Suprapubic skin (tissue), 4 donors: Measurements from ENCODE around the gene CAPN9. TPM values are rescaled to one million over a fixed set of nuclear protein-coding genes. Genes with fewer than 3 reads are reported as not detected.
A peak's percentile ranks its signal among the peaks of the same experiment; 100 is the strongest.

ENCODE experiments used
- DNase-seq, 2 donors: peaks; one replicate each; pipeline ENCODE4 v3.0.0-alpha.2; 2019; ENCODE audit warnings: low spot score in 2 of 2
- H3K27ac ChIP-seq: fragments of 200-600 bp; sonication (generic); one replicate; pipeline ENCODE4 v1.5.1; 2019
- H3K27me3 ChIP-seq: fragments of 200-600 bp; sonication (generic); one replicate; pipeline ENCODE4 v1.5.1; 2019
- H3K36me3 ChIP-seq: fragments of 200-600 bp; sonication (generic); one replicate; pipeline ENCODE4 v1.5.1; 2019
- H3K4me1 ChIP-seq: fragments of 200-600 bp; sonication (generic); one replicate; pipeline ENCODE4 v1.5.1; 2019
- H3K4me3 ChIP-seq: fragments of 200-600 bp; sonication (generic); one replicate; pipeline ENCODE4 v1.5.1; 2019; ENCODE audit warnings: mild to moderate bottlenecking
- H3K9me3 ChIP-seq: fragments of 200-600 bp; sonication (generic); one replicate; pipeline ENCODE4 v1.5.1; 2019
- EP300 ChIP-seq: sonication (generic); formaldehyde crosslinking; IDR thresholded peaks from one replicate; pipeline ENCODE4 v1.6.1; 2017; ENCODE audit warnings: antibody characterized with exemption
- POLR2A ChIP-seq, 2 donors: fragments of 450-650 bp; IDR thresholded peaks; one replicate each; pipeline ENCODE4 v1.6.1; 2017; ENCODE audit warnings: antibody characterized with exemption in 2 of 2, mild to moderate bottlenecking in 2 of 2, moderate library complexity in 2 of 2
- POLR2AphosphoS5 ChIP-seq, 3 donors: sonication (generic); formaldehyde crosslinking; IDR thresholded peaks; one replicate each; pipeline ENCODE4 v1.6.1; 2017; ENCODE audit warnings: antibody characterized with exemption in 3 of 3
- WGBS: methylation state at CpG from one replicate; pipeline ENCODE4 v1.1.5; 2018; 5-methylcytosine and 5-hydroxymethylcytosine counted together
- total RNA-seq, 4 donors: library from RNA; depleted of rRNA; stranded (reverse); fragments of >200 nt; gene quantifications; one replicate each; pipeline ENCODE4 v1.1.0, GENCODE V29; 2016
- TF ChIP-seq, protein P1 (sequence below), 2 donors: fragments of 200-600 bp in 1 of 2; fragments of 450-650 bp in 1 of 2; sonication (generic) in 1 of 2; IDR thresholded peaks; one replicate each; pipeline ENCODE4 v1.5.1; 2016 to 2019; ENCODE audit warnings: antibody characterized with exemption in 2 of 2, mild to moderate bottlenecking in 1 of 2, moderate library complexity in 1 of 2

The CAPN9 gene
- total RNA-seq, 4 donors from 2014 or later: 0.48 to 4.2 TPM; not detected in 2

DNA sequence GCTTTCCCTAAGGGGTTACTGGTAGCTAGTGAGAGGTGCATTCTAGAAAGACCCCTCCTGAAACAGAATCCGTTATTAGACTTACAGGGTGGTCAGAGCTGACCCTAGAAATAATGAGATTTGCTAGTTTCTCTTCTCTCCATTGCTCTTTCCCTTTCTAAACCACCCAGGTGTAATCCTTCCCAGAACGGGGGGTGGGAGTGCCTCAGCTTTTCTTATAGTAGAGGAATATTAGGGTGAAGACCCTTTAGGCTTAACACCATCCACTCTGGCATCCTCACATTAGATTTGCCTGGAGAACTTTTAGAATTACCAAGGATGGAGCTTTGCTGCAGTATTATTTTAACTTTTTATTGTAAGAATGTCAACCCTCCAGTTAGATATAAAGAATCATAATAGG is 49.4 kb downstream of the CAPN9 start:
- 65% methylated on average over 2 of the region's 2 CpGs for WGBS
- no peak for DNase-seq

DNA sequence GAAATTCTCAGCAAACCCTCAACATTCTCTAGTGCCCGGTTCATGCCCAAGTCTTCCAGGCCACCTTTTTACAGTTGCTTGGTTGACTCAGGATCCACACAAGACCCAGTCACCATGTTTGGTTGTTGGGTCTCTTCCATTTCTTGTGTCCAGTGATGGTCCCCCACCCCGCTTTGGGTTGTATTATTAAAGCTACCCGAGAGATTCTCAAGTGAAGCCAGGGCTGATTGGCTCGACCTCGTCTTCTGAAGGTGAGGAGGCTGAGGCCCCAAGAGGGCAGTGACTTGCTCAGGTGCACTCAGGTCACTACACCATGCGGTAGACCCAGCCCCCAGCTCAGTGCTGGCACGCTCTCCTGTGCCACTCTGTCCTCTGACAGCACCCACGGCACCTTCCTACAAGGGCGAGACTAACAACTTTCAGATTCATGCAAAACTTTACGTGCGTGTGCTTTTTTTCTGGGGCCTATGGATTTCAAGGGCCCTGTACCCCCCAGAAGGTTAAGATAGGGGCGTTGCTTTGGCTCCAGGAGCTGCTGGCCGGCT is 50.3 kb downstream of the CAPN9 start:
- no peaks in the 10 kb centered on the region for H3K27me3 ChIP-seq
- H3K27ac ChIP-seq: no peak overlapping the region
- no peak overlapping the region for H3K4me3 ChIP-seq
- no peak for DNase-seq
- H3K4me1 ChIP-seq: no peaks in the 10 kb centered on the region
- TF ChIP-seq, protein P1, sequence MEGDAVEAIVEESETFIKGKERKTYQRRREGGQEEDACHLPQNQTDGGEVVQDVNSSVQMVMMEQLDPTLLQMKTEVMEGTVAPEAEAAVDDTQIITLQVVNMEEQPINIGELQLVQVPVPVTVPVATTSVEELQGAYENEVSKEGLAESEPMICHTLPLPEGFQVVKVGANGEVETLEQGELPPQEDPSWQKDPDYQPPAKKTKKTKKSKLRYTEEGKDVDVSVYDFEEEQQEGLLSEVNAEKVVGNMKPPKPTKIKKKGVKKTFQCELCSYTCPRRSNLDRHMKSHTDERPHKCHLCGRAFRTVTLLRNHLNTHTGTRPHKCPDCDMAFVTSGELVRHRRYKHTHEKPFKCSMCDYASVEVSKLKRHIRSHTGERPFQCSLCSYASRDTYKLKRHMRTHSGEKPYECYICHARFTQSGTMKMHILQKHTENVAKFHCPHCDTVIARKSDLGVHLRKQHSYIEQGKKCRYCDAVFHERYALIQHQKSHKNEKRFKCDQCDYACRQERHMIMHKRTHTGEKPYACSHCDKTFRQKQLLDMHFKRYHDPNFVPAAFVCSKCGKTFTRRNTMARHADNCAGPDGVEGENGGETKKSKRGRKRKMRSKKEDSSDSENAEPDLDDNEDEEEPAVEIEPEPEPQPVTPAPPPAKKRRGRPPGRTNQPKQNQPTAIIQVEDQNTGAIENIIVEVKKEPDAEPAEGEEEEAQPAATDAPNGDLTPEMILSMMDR (IDR thresholded peaks at IDR 0.05): no peak
- TF ChIP-seq POLR2A (IDR thresholded peaks at IDR 0.05): no peak
- no peak for TF ChIP-seq POLR2AphosphoS5 (IDR thresholded peaks at IDR 0.05)
- WGBS: 84% methylated on average over 10 of the region's 13 CpGs
- no peaks in the 10 kb centered on the region for H3K36me3 ChIP-seq
- no peaks in the 10 kb centered on the region for H3K9me3 ChIP-seq

More for the DNA sequence above, 49.4 kb downstream of the CAPN9 start:
- TF ChIP-seq POLR2AphosphoS5 (IDR thresholded peaks at IDR 0.05) (no peak), EP300 (no peak), POLR2A (IDR thresholded peaks at IDR 0.05) (no peak)
- TF ChIP-seq, protein P1 (IDR thresholded peaks at IDR 0.05): no peak
- H3K4me1 ChIP-seq: no peaks in the 10 kb centered on the region
- no peaks in the 10 kb centered on the region for H3K36me3 ChIP-seq
- no peak overlapping the region for H3K4me3 ChIP-seq
- H3K9me3 ChIP-seq: no peaks in the 10 kb centered on the region
- H3K27ac ChIP-seq: no peak overlapping the region
- no peaks in the 10 kb centered on the region for H3K27me3 ChIP-seq

DNA sequence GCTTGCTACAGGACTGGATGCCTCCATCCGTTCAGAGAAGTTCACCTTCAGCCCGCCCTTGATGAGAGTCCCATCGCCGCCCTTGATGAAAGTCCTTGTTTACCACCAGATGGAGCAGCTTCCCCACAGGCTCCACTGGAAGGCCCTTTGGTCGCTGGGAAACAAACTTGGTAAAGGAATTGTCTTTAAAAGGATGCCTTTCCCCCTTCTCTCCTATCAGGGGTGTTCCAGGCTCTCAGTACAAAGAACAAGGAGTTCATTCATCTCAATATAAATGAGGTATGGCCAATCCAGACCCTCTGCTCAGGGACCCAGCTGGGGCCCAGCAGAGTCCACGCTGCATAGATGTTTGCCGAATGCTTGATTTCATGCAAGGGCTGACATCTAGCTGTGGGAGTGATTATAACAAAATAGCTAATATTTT is 50.8 kb downstream of the CAPN9 start:
- no peak overlapping the region for H3K4me3 ChIP-seq
- H3K4me1 ChIP-seq: no peaks in the 10 kb centered on the region
- no peaks in the 10 kb centered on the region for H3K9me3 ChIP-seq
- no peak overlapping the region for H3K27ac ChIP-seq
- H3K27me3 ChIP-seq: no peaks in the 10 kb centered on the region
- TF ChIP-seq POLR2A (IDR thresholded peaks at IDR 0.05): no peak
- TF ChIP-seq POLR2AphosphoS5 (IDR thresholded peaks at IDR 0.05): no peak
- TF ChIP-seq, protein P1 (IDR thresholded peaks at IDR 0.05): peak; percentile 47 to 66
- TF ChIP-seq EP300: no peak
- 24% methylated on average over 6 of the region's 7 CpGs for WGBS
- H3K36me3 ChIP-seq: no peaks in the 10 kb centered on the region
- DNase-seq: peak in 1 of 2 donors; percentile 82

DNA sequence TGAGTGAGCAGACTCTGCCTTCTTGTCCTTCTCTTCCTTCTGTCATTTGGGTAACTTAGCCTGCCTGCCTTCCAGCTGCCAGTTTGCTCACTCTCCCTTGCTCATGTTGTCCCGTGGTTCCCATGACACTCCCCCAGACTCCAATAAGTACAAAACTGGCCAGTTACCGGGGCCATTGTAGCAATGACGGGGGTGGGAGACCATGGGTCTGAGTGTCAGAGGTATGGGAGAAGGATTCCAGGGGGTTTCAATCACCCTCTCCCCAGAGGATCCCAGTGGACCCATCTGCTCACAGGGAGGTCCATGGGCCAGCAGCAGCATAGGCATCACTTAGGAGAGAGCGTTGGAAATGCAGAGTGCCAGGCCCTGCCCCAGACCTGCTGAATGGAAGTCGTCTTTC is 51.3 kb downstream of the CAPN9 start:
- TF ChIP-seq EP300 (no peak), POLR2A (IDR thresholded peaks at IDR 0.05) (no peak), POLR2AphosphoS5 (IDR thresholded peaks at IDR 0.05) (no peak)
- TF ChIP-seq, protein P1 (IDR thresholded peaks at IDR 0.05): no peak
- Histone ChIP-seq H3K4me3 (no peak overlapping the region), H3K27ac (no peak overlapping the region), H3K9me3 (no peaks in the 10 kb centered on the region), H3K4me1 (no peaks in the 10 kb centered on the region), H3K36me3 (no peaks in the 10 kb centered on the region), H3K27me3 (no peaks in the 10 kb centered on the region)
- no peak for DNase-seq
- WGBS: 87% methylated on average over 5 of the region's 5 CpGs

DNA sequence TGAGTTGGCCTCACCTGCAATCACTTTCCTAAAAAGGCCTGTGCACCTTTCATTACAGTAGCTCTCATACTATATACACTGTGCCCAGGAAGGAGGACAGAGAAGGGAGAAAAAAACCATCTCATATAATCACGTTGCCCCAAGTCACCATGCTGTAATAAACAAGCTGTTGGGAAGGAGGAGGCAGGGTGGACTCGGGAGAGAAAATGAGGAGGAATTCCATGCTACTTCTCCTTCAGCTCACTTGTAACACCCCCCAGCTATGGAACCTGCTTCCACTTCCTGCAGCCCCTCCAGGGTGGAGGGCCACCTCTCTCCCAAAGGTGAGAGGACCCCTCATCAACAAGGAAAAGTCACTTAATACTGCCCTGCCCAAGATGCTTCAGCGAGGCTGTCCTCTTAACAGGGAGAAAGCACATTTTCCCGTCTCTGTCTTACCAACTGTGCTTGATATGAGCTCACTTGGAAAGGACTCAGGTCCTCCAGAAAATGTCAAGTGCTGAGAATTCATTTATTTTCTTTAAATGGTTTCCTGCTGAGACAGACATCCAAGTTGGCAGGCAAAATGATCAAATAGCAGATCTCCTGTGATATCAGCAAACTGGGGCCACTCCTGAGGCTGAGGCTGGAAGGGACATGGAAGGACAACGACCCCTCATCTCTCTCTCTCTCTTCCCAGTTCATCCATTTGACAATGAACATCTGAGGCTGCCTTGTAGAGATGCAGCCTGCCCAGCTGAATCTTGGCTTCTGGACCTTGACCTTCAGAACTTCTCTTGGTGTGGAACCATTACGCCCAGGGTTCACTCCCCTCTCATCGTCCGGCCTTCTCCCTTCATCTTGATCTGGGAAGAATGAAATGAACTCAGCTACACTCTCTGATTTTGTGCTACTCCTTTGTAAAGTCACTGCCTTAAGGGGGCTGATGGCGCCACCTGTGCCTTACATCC is 54.0 kb downstream of the CAPN9 start:
- H3K4me1 ChIP-seq: no peaks in the 10 kb centered on the region
- H3K4me3 ChIP-seq: no peak overlapping the region
- H3K27ac ChIP-seq: no peak overlapping the region
- H3K27me3 ChIP-seq: no peaks in the 10 kb centered on the region
- H3K36me3 ChIP-seq: no peaks in the 10 kb centered on the region
- H3K9me3 ChIP-seq: no peaks in the 10 kb centered on the region
- TF ChIP-seq, protein P1 (IDR thresholded peaks at IDR 0.05): no peak
- TF ChIP-seq POLR2A (IDR thresholded peaks at IDR 0.05): no peak
- no peak for TF ChIP-seq EP300
- TF ChIP-seq POLR2AphosphoS5 (IDR thresholded peaks at IDR 0.05): no peak
- DNase-seq: no peak
- WGBS: 87% methylated on average over 9 of the region's 9 CpGs
